IMR-90 (cell line): ENCODE results near the gene RPS10. TPM values are rescaled to one million over a fixed set of nuclear protein-coding genes. Genes with fewer than 3 reads are reported as not detected.

Experiments used
- ATAC-seq: fragments of 200-7000 bp; cut with Tn5 transposase; 2 replicates; pipeline ENCODE4 v1.9.1; 2020; ENCODE audit warnings: low read depth, mild to moderate bottlenecking, moderate library complexity
- BruUV-seq: library from RNA; stranded (reverse); fragments of 400-500 nt; replicated peaks from 2 replicates; lab custom pipeline; 2021; lab: Mats Ljungman, UMichigan
- CTCF ChIA-PET: fragments of 300-600 bp; formaldehyde crosslinking; extraction: SDS; loops from one replicate; lab custom pipeline; 2021; ENCODE audit warnings: antibody characterized with exemption; lab: Yijun Ruan, JAX
- POLR2A ChIA-PET: fragments of 300-600 bp; sonication (Branson Sonifier 250); formaldehyde crosslinking; loops from one replicate; lab custom pipeline; 2022; ENCODE audit warnings: antibody characterized with exemption; ENCODE audit not compliant: unreplicated experiment; lab: Charles Lee
- DNase-seq: peaks from one replicate; pipeline ENCODE4 v3.0.0; 2013
- H2AFZ ChIP-seq: replicated peaks from 2 replicates; pipeline ENCODE3; 2013; ENCODE audit warnings: low read length, mild to moderate bottlenecking; ENCODE audit not compliant: poor library complexity
- H2AK5ac ChIP-seq: 2 replicates; pipeline ENCODE4 v1.6.1; 2013; ENCODE audit warnings: low read depth, low read length, inconsistent platforms
- H2AK9ac ChIP-seq: replicated peaks from 2 replicates; pipeline ENCODE3; 2013; ENCODE audit warnings: mild to moderate bottlenecking, low read depth, low read length, moderate library complexity; ENCODE audit not compliant: poor library complexity
- H2BK120ac ChIP-seq: 2 replicates; pipeline ENCODE4 v1.6.1; 2013; ENCODE audit warnings: low read depth, low read length, inconsistent platforms
- H2BK15ac ChIP-seq: 3 replicates; pipeline ENCODE4 v1.6.1; 2013; ENCODE audit warnings: low read depth, low read length, inconsistent platforms
- H2BK20ac ChIP-seq: 2 replicates; pipeline ENCODE4 v1.6.1; 2013; ENCODE audit warnings: low read depth, mild to moderate bottlenecking, inconsistent platforms, low read length, moderate library complexity
- H2BK5ac ChIP-seq: 2 replicates; pipeline ENCODE4 v1.6.1; 2013; ENCODE audit warnings: mild to moderate bottlenecking, low read depth, low read length, inconsistent platforms; ENCODE audit not compliant: poor library complexity, severe bottlenecking
- H3K14ac ChIP-seq: replicated peaks from 2 replicates; pipeline ENCODE4 v1.6.1; 2013; ENCODE audit warnings: low read depth, low read length, inconsistent platforms
- H3K18ac ChIP-seq: 2 replicates; pipeline ENCODE4 v1.6.1; 2013; ENCODE audit warnings: low read depth, low read length, control low read depth
- H3K23ac ChIP-seq: 2 replicates; pipeline ENCODE4 v1.6.1; 2013; ENCODE audit warnings: low read depth, low read length, inconsistent platforms
- H3K27ac ChIP-seq: 2 replicates; pipeline ENCODE4 v1.5.1; 2013; ENCODE audit warnings: mild to moderate bottlenecking, control low read depth, low read length; ENCODE audit not compliant: insufficient read depth
- H3K27me3 ChIP-seq: 2 replicates; pipeline ENCODE4 v1.6.1; 2013; ENCODE audit warnings: low read length; ENCODE audit not compliant: control insufficient read depth, insufficient read depth
- H3K36me3 ChIP-seq: 2 replicates; pipeline ENCODE4 v1.6.1; 2013; ENCODE audit warnings: low read length, mixed read lengths; ENCODE audit not compliant: control insufficient read depth, insufficient read depth
- H3K4ac ChIP-seq: 2 replicates; pipeline ENCODE4 v1.6.1; 2013; ENCODE audit warnings: low read depth, low read length, inconsistent platforms
- H3K4me1 ChIP-seq: 2 replicates; pipeline ENCODE4 v1.6.1; 2013; ENCODE audit warnings: low read length, mixed read lengths; ENCODE audit not compliant: control insufficient read depth, insufficient read depth
- H3K4me2 ChIP-seq: 2 replicates; pipeline ENCODE4 v1.6.1; 2013; ENCODE audit warnings: low read depth, mild to moderate bottlenecking, control low read depth, low read length, moderate library complexity
- H3K4me3 ChIP-seq: 2 replicates; pipeline ENCODE4 v1.5.1; 2013; ENCODE audit warnings: low read depth, mild to moderate bottlenecking, control low read depth, low read length, moderate library complexity; ENCODE audit not compliant: insufficient read depth
- H3K56ac ChIP-seq: 2 replicates; pipeline ENCODE4 v1.6.1; 2013; ENCODE audit warnings: low read length, inconsistent platforms; ENCODE audit not compliant: insufficient read depth; ENCODE audit errors: extremely low read depth
- H3K79me1 ChIP-seq, 2 experiments: 2 replicates each; pipeline ENCODE4 v1.6.1; 2013; ENCODE audit warnings: low read length in 2 of 2, inconsistent platforms in 1 of 2, low read depth in 1 of 2
- H3K9ac ChIP-seq: 2 replicates; pipeline ENCODE4 v1.6.1; 2013; ENCODE audit warnings: low read depth, low read length, control low read depth
- H3K9me1 ChIP-seq: 2 replicates; pipeline ENCODE4 v1.6.1; 2013; ENCODE audit warnings: low read length, inconsistent platforms; ENCODE audit not compliant: insufficient read depth
- H3K9me3 ChIP-seq: 2 replicates; pipeline ENCODE4 v1.6.1; 2013; ENCODE audit warnings: low read length; ENCODE audit not compliant: control insufficient read depth, insufficient read depth
- H4K20me1 ChIP-seq: 2 replicates; pipeline ENCODE4 v1.6.1; 2013; ENCODE audit warnings: low read length, inconsistent platforms; ENCODE audit not compliant: insufficient read depth
- H4K5ac ChIP-seq: 2 replicates; pipeline ENCODE4 v1.6.1; 2013; ENCODE audit warnings: mild to moderate bottlenecking, low read depth, low read length, control low read depth
- H4K8ac ChIP-seq, 2 experiments: 2 replicates each; pipeline ENCODE4 v1.6.1; 2013; ENCODE audit warnings: low read depth in 2 of 2, low read length in 2 of 2, control low read depth in 1 of 2, inconsistent platforms in 1 of 2
- H4K91ac ChIP-seq: 2 replicates; pipeline ENCODE4 v1.6.1; 2013; ENCODE audit warnings: low read depth, low read length, inconsistent platforms; ENCODE audit not compliant: insufficient read depth
- BHLHE40 ChIP-seq: fragments of 150-350 bp; IDR thresholded peaks from 2 replicates; pipeline ENCODE4 v1.6.1; 2016; ENCODE audit warnings: mild to moderate bottlenecking, low read depth, low read length
- CTCF ChIP-seq: conservative IDR thresholded peaks from 2 replicates; pipeline ENCODE4 v1.5.1; 2012; ENCODE audit warnings: mild to moderate bottlenecking, low read depth, low read length, improper control_type of control experiment
- NFE2L2 ChIP-seq: fragments of 150-350 bp; IDR thresholded peaks from 2 replicates; pipeline ENCODE4 v1.6.1; 2016; ENCODE audit warnings: low read depth, mild to moderate bottlenecking, low read length
- POLR2A ChIP-seq: IDR thresholded peaks from 2 replicates; pipeline ENCODE4 v1.6.1; 2012; ENCODE audit warnings: mild to moderate bottlenecking, low read depth, low read length
- RAD21 ChIP-seq: IDR thresholded peaks from 2 replicates; pipeline ENCODE4 v1.6.1; 2012; ENCODE audit warnings: low read length, improper control_type of control experiment
- RCOR1 ChIP-seq: IDR thresholded peaks from 2 replicates; pipeline ENCODE4 v1.6.1; 2012; ENCODE audit warnings: mild to moderate bottlenecking, low read length, improper control_type of control experiment; ENCODE audit not compliant: insufficient replicate concordance
- RFX5 ChIP-seq: IDR thresholded peaks from 2 replicates; pipeline ENCODE4 v1.8.0; 2012; ENCODE audit warnings: low read depth, mild to moderate bottlenecking, low read length, moderate library complexity
- WGBS, 2 experiments: methylation state at CpG; one replicate each; pipeline versions ENCODE4 v1.1.5 to v1.1.7; 2013; ENCODE audit warnings: missing lambda C conversion rate in 2 of 2; ENCODE audit not compliant: insufficient read length in 1 of 2; ENCODE audit errors: extremely low coverage in 2 of 2; 5-methylcytosine and 5-hydroxymethylcytosine counted together
- dilution Hi-C: fragments of 300-500 bp; cut with HindIII; formaldehyde crosslinking; loops from one replicate; pipeline ENCODE4 v1.14.3; 2018; ENCODE audit warnings: low sequenced_read_pairs; ENCODE audit not compliant: unreplicated experiment
- in situ Hi-C: fragments of 300-500 bp; cut with MboI; formaldehyde crosslinking; loops from 3 replicates; pipeline ENCODE4 v1.14.3; 2019; ENCODE audit warnings: low sequenced_read_pairs, inconsistent platforms, mixed read lengths
- intact Hi-C: fragments of 100-400 bp; cut with micrococcal nuclease; formaldehyde crosslinking; loops from 2 replicates; pipeline ENCODE4 v1.10.0; 2022
- polyA plus RNA-seq, 3 experiments: library from polyadenylated mRNA; depleted of rRNA; stranded (reverse); fragments of >200 nt; gene quantifications; 2 replicates each; pipeline ENCODE4 v1.2.3, GENCODE V29; 2012; ENCODE audit warnings: low replicate concordance in 1 of 3
- total RNA-seq: library from RNA; depleted of rRNA; stranded (reverse); fragments of >200 nt; gene quantifications from 2 replicates; pipeline ENCODE4 v1.2.3, GENCODE V29; 2012

The RPS10 gene
- total and polyA plus RNA-seq, 2 of the 4 experiments (the other 2 are of a cell fraction): 5,462 to 5,584 TPM

GRCh38 chr6:34451192-34451591, 25.3 kb upstream of the RPS10 start:
- H4K20me1 ChIP-seq: no peaks in the 10 kb centered on the region
- BruUV-seq: no TSS peak
- in situ Hi-C loops: no loop called here

More at GRCh38 chr6:34451192-34451591, 25.3 kb upstream of the RPS10 start:
- no peak overlapping the region for H4K91ac ChIP-seq
- H3K36me3 ChIP-seq: no peaks in the 10 kb centered on the region
- no peak overlapping the region for H3K4me3 ChIP-seq
- H2AK5ac ChIP-seq: no peak overlapping the region
- no peak overlapping the region for H3K18ac ChIP-seq
- intact Hi-C loops (no loop called here), dilution Hi-C loops (no loop called here)
- H3K4ac ChIP-seq: no peak overlapping the region
- H3K27ac ChIP-seq: no peak overlapping the region
- no peaks in the 10 kb centered on the region for H3K4me1 ChIP-seq
- no peak overlapping the region for H4K5ac ChIP-seq
- H2BK20ac ChIP-seq: no peak overlapping the region
- no peak overlapping the region for H2BK15ac ChIP-seq
- ChIA-PET POLR2A (no interaction called here), CTCF (no interaction called here)
- no peak overlapping the region for H3K14ac ChIP-seq
- TF ChIP-seq RFX5: no peak
- TF ChIP-seq POLR2A: no peak
- no peak for TF ChIP-seq CTCF
- TF ChIP-seq RCOR1: no peak
- TF ChIP-seq BHLHE40: no peak
- TF ChIP-seq RAD21: no peak
- no peak for TF ChIP-seq NFE2L2
- WGBS, 2 experiments: no CpG with 5 or more reads among the region's 1 CpG
- H3K79me1 ChIP-seq: no peaks in the 10 kb centered on the region
- no peak overlapping the region for H3K56ac ChIP-seq
- H2BK5ac ChIP-seq: no peak overlapping the region
- no peaks in the 10 kb centered on the region for H3K9me1 ChIP-seq
- ATAC-seq (no peak), DNase-seq (no peak)
- no peak overlapping the region for H3K23ac ChIP-seq
- H3K4me2 ChIP-seq: no peak overlapping the region
- no peak overlapping the region for H3K9ac ChIP-seq
- no peak overlapping the region for H4K8ac ChIP-seq
- H3K9me3 ChIP-seq: peaks cover 8% of the 10 kb centered on the region
- H2BK120ac ChIP-seq: no peak overlapping the region
- H3K27me3 ChIP-seq: peaks cover 21% of the 10 kb centered on the region
- H2AFZ ChIP-seq: no peak overlapping the region
- no peak overlapping the region for H2AK9ac ChIP-seq
